ENCODE data around the gene STEEP1.
A peak's percentile ranks its signal among the peaks of the same experiment; 100 is the strongest.

The STEEP1 gene

DNA sequence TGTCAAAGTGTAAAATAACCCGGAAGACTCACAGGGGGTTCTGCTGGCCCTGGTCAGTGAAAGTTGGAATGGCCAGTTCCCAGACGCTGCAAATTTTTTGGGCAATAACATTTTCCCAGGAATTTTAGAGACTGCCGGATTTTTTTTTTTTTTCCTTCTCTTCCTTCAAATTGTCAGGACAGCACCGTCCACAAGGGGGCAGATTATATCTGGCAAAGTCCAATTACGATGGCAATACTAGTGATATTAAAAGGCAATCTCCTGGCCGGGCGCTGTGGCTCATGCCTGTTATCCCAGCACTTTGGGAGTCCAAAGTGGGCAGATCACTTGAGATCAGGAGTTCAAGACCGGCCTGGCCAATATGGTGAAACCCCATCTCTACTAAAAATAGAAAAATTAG is 76.5 kb downstream of the STEEP1 start:
- in situ Hi-C loops (cut with HindIII; ENCODE audit: low sequenced_read_pairs): no loop called here
- peak; percentile 46 for DNase-seq (ENCODE audit: low read depth, low spot score)
- H3K4me3 ChIP-seq (ENCODE audit: low read depth, low read length): no peak overlapping the region
- TF ChIP-seq, protein P1, sequence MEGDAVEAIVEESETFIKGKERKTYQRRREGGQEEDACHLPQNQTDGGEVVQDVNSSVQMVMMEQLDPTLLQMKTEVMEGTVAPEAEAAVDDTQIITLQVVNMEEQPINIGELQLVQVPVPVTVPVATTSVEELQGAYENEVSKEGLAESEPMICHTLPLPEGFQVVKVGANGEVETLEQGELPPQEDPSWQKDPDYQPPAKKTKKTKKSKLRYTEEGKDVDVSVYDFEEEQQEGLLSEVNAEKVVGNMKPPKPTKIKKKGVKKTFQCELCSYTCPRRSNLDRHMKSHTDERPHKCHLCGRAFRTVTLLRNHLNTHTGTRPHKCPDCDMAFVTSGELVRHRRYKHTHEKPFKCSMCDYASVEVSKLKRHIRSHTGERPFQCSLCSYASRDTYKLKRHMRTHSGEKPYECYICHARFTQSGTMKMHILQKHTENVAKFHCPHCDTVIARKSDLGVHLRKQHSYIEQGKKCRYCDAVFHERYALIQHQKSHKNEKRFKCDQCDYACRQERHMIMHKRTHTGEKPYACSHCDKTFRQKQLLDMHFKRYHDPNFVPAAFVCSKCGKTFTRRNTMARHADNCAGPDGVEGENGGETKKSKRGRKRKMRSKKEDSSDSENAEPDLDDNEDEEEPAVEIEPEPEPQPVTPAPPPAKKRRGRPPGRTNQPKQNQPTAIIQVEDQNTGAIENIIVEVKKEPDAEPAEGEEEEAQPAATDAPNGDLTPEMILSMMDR (IDR thresholded peaks at IDR 0.05; ENCODE audit: low read depth, low read length): peak; percentile 56
